GM19468 (cell line): ENCODE data around the gene PIK3CD.
"Not testable (repeated sequence)": the region's sequence is repeated elsewhere in the genome, so short reads cannot be mapped to it uniquely, and the experiment has no call there.

Experiments used
- ATAC-seq: cut with Tn5 transposase; IDR thresholded peaks from one replicate; pipeline ENCODE4 v1.9.1; 2021; ENCODE audit warnings: mild to moderate bottlenecking, moderate library complexity, moderate number of reproducible peaks; ENCODE audit not compliant: unreplicated experiment; ENCODE audit errors: extremely low read depth

Gene PIK3CD

GRCh38 chr1:9618909-9619679, 32.4 kb upstream of the PIK3CD start:
- ATAC-seq, result no peak

DNA sequence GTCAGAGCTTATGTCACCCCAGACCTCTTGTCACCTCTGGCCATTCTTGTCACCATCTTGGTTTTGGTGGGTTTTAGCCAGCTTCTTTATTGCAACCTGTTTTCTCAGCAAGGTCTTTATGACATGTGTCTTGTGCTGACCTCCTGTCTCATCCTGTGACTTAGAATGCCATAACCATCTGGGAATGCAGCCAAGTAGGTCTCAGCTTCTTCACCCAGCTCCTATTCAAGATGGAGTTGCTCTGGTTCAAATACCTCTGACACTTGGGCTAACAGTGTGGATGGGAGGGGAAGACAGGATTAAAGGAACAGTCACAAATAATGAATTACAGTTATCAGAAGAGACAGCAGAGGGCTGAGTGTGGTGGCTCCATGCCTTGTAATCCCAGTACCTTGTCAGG, 30.5 kb upstream of the PIK3CD start:
- no peak for ATAC-seq

DNA sequence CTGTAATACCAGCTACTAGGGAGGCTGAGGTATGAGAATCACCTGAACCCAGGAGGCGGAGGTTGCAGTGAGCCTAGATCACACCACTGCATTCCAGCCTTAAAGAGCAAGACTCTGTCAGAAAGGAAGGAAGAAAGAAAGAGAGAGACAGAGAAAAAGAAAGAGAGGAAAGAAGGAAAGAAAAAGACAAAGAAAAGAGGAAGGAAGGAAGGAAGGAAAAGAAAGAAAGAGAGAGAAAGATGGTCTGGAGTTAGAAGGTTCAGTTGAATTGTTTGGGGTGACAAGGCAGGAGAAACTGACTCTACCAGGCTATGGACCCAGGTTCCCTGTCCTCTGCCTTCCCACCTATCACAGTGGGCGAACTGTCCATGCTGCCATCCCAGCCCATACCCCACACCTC, 27.4 kb upstream of the PIK3CD start:
- ATAC-seq, result no peak

DNA sequence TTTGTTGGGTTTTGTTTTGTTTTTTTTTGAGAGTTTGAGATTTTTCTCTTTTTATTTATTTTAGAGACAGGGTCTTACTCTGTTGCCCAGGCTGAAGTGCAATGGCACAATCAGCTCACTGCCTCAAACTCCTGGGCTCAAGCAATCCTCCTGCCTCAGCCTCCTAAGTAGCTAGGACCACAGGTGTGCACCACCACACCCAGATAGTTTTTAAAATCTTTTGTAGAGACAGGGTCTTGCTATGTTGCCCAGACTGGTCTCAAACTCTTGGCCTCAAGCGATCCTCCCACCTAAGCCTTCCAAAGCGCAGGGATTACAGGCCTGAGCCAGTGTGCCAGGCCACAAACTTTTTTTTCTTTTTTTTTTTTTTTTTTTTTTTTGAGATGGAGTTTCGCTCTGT, 26.5 kb upstream of the PIK3CD start:
- ATAC-seq, result not testable (repeated sequence)

DNA sequence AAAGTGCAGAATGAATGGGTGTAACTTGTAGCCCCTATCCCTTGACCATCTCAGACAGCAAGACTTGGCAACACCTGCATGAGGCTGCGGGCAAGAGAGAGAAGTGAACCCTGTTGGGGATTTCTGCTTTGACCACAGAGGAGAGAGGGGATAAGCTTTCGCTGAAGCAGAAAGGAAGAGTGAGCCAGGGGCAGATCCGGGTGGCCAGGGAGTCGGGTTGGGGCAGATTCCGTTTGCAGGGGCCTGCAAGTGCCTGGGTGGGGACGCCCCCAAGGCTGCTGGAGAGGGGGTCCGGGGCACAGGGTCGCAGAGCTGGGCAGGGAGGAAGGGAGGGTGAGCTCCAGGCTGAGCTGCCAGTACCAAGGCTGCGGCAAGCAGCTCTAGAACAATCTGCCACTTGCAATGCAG, 25.3 kb upstream of the PIK3CD start:
- peak; percentile 29 for ATAC-seq

DNA sequence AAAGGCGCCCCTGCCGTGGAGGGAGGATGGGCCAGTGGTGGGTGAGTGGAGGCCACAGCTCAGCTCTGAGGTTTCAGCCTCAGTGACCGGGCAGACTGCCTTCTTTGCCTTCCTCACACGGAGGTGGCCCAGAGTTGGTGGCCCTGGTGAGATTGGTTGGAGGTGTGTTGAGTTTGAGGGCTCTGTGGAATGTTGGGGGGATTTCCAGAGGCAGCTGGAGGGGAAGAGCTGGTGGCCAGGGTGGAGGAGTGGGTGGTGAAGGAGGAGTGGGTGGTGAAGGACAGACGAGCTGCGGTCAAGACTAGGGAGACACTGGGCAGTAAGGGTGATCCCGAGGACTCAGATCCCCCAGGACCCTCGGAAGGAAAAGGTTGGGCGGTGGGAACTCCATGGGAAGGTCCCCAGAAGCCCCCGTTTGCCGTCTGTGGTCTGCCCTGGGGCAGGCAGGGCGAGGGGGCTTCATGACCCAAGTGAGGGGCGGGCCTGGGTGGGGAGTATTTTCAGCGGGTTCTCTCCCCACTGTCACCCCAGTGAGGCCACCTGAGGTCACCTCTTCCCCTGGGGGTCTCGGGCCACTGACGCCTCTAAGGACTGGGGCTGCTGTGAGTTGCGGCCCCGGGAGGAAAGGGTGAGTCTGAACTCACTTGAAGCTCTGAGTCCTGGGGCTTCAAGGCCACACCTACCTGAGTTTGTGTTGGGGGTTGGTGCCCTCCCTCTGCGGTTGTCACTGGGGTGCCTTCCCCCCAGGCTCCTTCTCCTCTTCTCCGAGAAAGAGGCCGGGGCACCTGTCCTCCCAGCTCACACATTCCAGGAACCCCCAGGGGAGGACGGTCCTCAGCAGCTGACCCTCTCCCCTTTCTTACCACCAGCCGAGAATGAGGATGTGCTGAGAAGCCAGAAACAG, 22.7 kb upstream of the PIK3CD start:
- no peak for ATAC-seq

- ATAC-seq, result no peak
These were observed 21.9 kb upstream of the PIK3CD start for GRCh38 chr1:9629445-9630201.

GRCh38 chr1:9630331-9631111, 21.0 kb upstream of the PIK3CD start:
- ATAC-seq, result no peak

- ATAC-seq, result no peak
These were observed 19.9 kb upstream of the PIK3CD start for GRCh38 chr1:9631613-9632012.

DNA sequence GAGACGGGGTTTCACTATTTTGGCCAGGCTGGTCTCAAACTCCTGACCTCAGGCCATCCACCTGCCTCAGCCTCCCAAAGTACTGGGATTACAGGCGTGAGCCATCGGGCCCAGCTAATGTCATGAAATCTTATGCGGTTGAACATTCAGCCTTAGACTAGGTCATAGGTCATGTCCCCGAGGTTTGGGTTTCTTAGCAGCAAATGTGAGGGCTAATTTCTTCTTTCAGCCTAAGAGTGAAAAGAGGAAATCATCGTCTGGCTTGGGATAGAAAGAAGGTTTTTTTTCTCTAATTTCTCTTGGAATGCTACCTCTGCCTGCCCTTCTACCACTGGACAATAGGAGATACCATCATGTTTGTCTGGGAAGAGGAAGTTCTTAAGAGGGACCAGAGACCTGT, 18.0 kb upstream of the PIK3CD start:
- no peak for ATAC-seq

GRCh38 chr1:9634582-9634981, 16.9 kb upstream of the PIK3CD start:
- no peak for ATAC-seq

- no peak for ATAC-seq
These were observed 12.3 kb upstream of the PIK3CD start for GRCh38 chr1:9639227-9639626.

GRCh38 chr1:9643351-9644256, 7.9 kb upstream of the PIK3CD start:
- no peak for ATAC-seq

- ATAC-seq, result no peak
These were observed 5.5 kb upstream of the PIK3CD start for GRCh38 chr1:9646037-9646436.

GRCh38 chr1:9648171-9648570, 3.4 kb upstream of the PIK3CD start:
- no peak for ATAC-seq

GRCh38 chr1:9649769-9650168, 1.8 kb upstream of the PIK3CD start:
- ATAC-seq, result no peak

- ATAC-seq, result no peak
These were observed 339 bp upstream of the PIK3CD start for GRCh38 chr1:9651220-9651564.

DNA sequence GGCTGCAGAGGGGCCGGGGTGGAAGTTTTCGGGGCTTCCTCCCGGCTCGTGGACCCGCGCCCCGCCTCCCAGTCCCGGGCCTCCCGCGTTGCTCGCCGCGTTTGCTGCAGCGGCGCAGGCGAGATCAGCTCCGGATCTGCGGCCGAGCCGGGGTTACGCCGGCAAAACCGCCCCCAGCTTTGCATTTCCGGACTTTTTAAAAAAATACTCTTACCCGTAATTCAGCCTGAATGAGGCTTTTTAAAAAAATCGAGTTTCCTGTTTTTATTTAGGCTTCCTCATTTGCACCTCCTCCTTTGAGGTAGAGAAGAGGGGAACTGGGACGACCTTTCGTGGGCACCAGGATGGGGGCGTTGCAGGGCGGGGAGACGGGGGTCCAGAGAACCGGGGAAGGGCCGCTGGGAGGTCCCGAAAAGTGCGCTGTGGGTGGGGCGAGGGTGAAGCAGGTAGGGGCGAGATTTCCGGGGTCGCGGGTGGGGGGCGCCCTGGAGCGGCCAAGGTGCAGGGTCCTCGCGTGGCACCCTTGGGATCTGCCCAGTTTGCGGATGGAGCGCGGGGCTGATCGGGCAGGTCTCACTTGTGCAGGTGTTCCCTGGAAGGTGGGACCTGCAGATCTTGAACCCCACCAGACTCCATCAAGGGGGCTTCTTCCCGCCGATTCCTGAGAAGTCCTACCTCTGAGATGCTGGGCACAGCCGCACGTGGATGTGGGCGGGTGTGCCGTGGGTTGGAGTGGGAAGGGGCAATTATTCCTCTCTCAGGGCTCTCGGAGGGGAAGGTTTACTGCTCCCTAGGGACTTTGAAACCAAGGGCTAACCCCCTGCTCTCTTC, 1.1 kb downstream of the PIK3CD start:
- ATAC-seq, result no peak
